Measurements from ENCODE around the gene DHX57.

DHX57 gene

GRCh38 chr2:38810488-38810887, 65.2 kb downstream of the DHX57 start:
- Histone ChIP-seq H3K9ac (ENCODE audit: low read length) (no peak overlapping the region), H3K9me3 (ENCODE audit: low read length) (no peaks in the 10 kb centered on the region), H3K27ac (ENCODE audit: low read depth, low read length, poor library complexity, severe bottlenecking) (no peak overlapping the region), H3K9me2 (ENCODE audit: low read depth, low read length) (no peaks in the 10 kb centered on the region), H3K79me2 (ENCODE audit: insufficient read depth, low read length) (no peaks in the 10 kb centered on the region), H3K4me1 (ENCODE audit: insufficient read depth, low read length, severe bottlenecking) (peaks cover 15% of the 10 kb centered on the region), H4K20me1 (ENCODE audit: insufficient read depth, low read length) (no peaks in the 10 kb centered on the region), H3K4me2 (ENCODE audit: low read length) (no peak overlapping the region), H3K36me3 (ENCODE audit: insufficient read depth, low read length) (peaks cover 22% of the 10 kb centered on the region), H3F3A (ENCODE audit: insufficient read depth, low read length) (no peaks in the 10 kb centered on the region), H2AFZ (ENCODE audit: low read length) (no peak overlapping the region), H3K4me3 (ENCODE audit: low read depth, low read length, poor library complexity, severe bottlenecking) (no peak overlapping the region), H3K27me3 (ENCODE audit: insufficient read depth, low read length) (no peaks in the 10 kb centered on the region)
- TF ChIP-seq EZH2 (IDR thresholded peaks at IDR 0.05; ENCODE audit: borderline replicate concordance, low read length) = no peak
- no peak for TF ChIP-seq CTCF (IDR thresholded peaks at IDR 0.05; ENCODE audit: low read length)

GRCh38 chr2:38808677-38809076, 67.1 kb downstream of the DHX57 start:
- H3K4me1 ChIP-seq (ENCODE audit: insufficient read depth, low read length, severe bottlenecking) = peaks cover 15% of the 10 kb centered on the region
- no peak for TF ChIP-seq CTCF (IDR thresholded peaks at IDR 0.05; ENCODE audit: low read length)
- no peaks in the 10 kb centered on the region for H3F3A ChIP-seq (ENCODE audit: insufficient read depth, low read length)
- H3K4me3 ChIP-seq (ENCODE audit: low read depth, low read length, poor library complexity, severe bottlenecking) = no peak overlapping the region
- no peak overlapping the region for H3K27ac ChIP-seq (ENCODE audit: low read depth, low read length, poor library complexity, severe bottlenecking)
- H3K9ac ChIP-seq (ENCODE audit: low read length) = no peak overlapping the region
- no peaks in the 10 kb centered on the region for H3K9me3 ChIP-seq (ENCODE audit: low read length)
- H3K4me2 ChIP-seq (ENCODE audit: low read length) = no peak overlapping the region
- H2AFZ ChIP-seq (ENCODE audit: low read length) = no peak overlapping the region
- H3K36me3 ChIP-seq (ENCODE audit: insufficient read depth, low read length) = peaks cover 23% of the 10 kb centered on the region
- H3K27me3 ChIP-seq (ENCODE audit: insufficient read depth, low read length) = no peaks in the 10 kb centered on the region
- H3K79me2 ChIP-seq (ENCODE audit: insufficient read depth, low read length) = no peaks in the 10 kb centered on the region
- no peaks in the 10 kb centered on the region for H4K20me1 ChIP-seq (ENCODE audit: insufficient read depth, low read length)
- no peaks in the 10 kb centered on the region for H3K9me2 ChIP-seq (ENCODE audit: low read depth, low read length)

GRCh38 chr2:38806733-38807059, 69.0 kb downstream of the DHX57 start:
- Histone ChIP-seq H3K9me2 (ENCODE audit: low read depth, low read length) (no peaks in the 10 kb centered on the region), H4K20me1 (ENCODE audit: insufficient read depth, low read length) (no peaks in the 10 kb centered on the region), H3K4me3 (ENCODE audit: low read depth, low read length, poor library complexity, severe bottlenecking) (no peak overlapping the region), H2AFZ (ENCODE audit: low read length) (no peak overlapping the region), H3K9me3 (ENCODE audit: low read length) (no peaks in the 10 kb centered on the region), H3K4me2 (ENCODE audit: low read length) (no peak overlapping the region), H3K4me1 (ENCODE audit: insufficient read depth, low read length, severe bottlenecking) (peaks cover 15% of the 10 kb centered on the region), H3K27me3 (ENCODE audit: insufficient read depth, low read length) (no peaks in the 10 kb centered on the region), H3K79me2 (ENCODE audit: insufficient read depth, low read length) (no peaks in the 10 kb centered on the region), H3F3A (ENCODE audit: insufficient read depth, low read length) (no peaks in the 10 kb centered on the region), H3K36me3 (ENCODE audit: insufficient read depth, low read length) (peaks cover 23% of the 10 kb centered on the region), H3K27ac (ENCODE audit: low read depth, low read length, poor library complexity, severe bottlenecking) (no peak overlapping the region), H3K9ac (ENCODE audit: low read length) (no peak overlapping the region)
- no peak for TF ChIP-seq CTCF (IDR thresholded peaks at IDR 0.05; ENCODE audit: low read length)
- no peak for TF ChIP-seq EZH2 (IDR thresholded peaks at IDR 0.05; ENCODE audit: borderline replicate concordance, low read length)

Data from OCI-LY1 (cell line).